HG02642 (cell line): ENCODE data around the gene ANXA8.
"Not testable (repeated sequence)": the region's sequence is repeated elsewhere in the genome, so short reads cannot be mapped to it uniquely, and the experiment has no call there.

Source experiments
- ATAC-seq: cut with Tn5 transposase; IDR thresholded peaks from one replicate; pipeline ENCODE4 v1.9.1; 2021; ENCODE audit warnings: mild to moderate bottlenecking; ENCODE audit not compliant: unreplicated experiment, poor library complexity

Gene ANXA8

GRCh38 chr10:47465216-47465917 is 18.5 kb downstream of the ANXA8 start:
- not testable (repeated sequence) for ATAC-seq

- not testable (repeated sequence) for ATAC-seq
These were observed 21.1 kb downstream of the ANXA8 start for GRCh38 chr10:47462577-47463358.

GRCh38 chr10:47461261-47461687 is 22.6 kb downstream of the ANXA8 start:
- peak; percentile 61 for ATAC-seq

- ATAC-seq = no peak
These were observed 25.3 kb downstream of the ANXA8 start for GRCh38 chr10:47458466-47459154.

- ATAC-seq = no peak
These were observed 26.1 kb downstream of the ANXA8 start for GRCh38 chr10:47457826-47458225.

- ATAC-seq = no peak
These were observed 26.4 kb downstream of the ANXA8 start for GRCh38 chr10:47457528-47457820.

- ATAC-seq = no peak
These were observed 27.0 kb downstream of the ANXA8 start for GRCh38 chr10:47456794-47457527.

- no peak for ATAC-seq
These were observed 27.7 kb downstream of the ANXA8 start for GRCh38 chr10:47456079-47456785.

- not testable (repeated sequence) for ATAC-seq
These were observed 28.4 kb downstream of the ANXA8 start for GRCh38 chr10:47455350-47456078.

- ATAC-seq = no peak
These were observed 29.2 kb downstream of the ANXA8 start for GRCh38 chr10:47454780-47455058.

GRCh38 chr10:47454008-47454779 is 29.7 kb downstream of the ANXA8 start:
- no peak for ATAC-seq

- ATAC-seq = no peak
These were observed 30.5 kb downstream of the ANXA8 start for GRCh38 chr10:47453141-47454007.

GRCh38 chr10:47452495-47453140 is 31.3 kb downstream of the ANXA8 start:
- no peak for ATAC-seq

- no peak for ATAC-seq
These were observed 31.9 kb downstream of the ANXA8 start for GRCh38 chr10:47451998-47452494.

GRCh38 chr10:47451273-47451997 is 32.5 kb downstream of the ANXA8 start:
- ATAC-seq = no peak

GRCh38 chr10:47450442-47450841 is 33.5 kb downstream of the ANXA8 start:
- no peak for ATAC-seq

GRCh38 chr10:47449979-47450378 is 33.9 kb downstream of the ANXA8 start:
- no peak for ATAC-seq
